NCI-H146 treated with DMSO at 0.1 percent for 48 hours (cell line): ENCODE data around the gene MACIR.

Experiments used
- DNase-seq: peaks from one replicate; lab custom pipeline; 2025; ENCODE audit not compliant: unreplicated experiment; lab: John Stamatoyannopoulos, UW

Gene MACIR

GRCh38 chr5:103290846-103291245, 32.3 kb downstream of the MACIR start:
- no peak for DNase-seq

DNA sequence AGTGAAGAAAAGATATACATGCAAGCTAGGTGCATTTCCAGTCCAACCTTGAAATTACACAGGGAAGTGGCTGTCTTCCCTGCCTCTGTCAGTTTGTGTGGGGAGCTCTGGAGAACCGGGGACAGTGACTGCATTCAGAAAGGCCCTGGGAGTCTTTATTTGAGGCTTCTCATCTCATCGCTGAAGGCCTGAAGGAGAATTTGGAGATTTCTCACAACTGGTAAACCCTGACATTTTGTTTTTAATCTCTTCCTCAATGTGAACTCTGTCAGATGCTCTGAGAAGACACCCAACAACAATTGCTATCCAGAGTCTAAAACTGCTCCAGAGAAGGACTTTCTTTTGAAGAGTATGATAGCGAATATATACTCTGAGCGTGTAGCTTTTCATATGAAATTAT, 33.0 kb downstream of the MACIR start:
- DNase-seq, result no peak

DNA sequence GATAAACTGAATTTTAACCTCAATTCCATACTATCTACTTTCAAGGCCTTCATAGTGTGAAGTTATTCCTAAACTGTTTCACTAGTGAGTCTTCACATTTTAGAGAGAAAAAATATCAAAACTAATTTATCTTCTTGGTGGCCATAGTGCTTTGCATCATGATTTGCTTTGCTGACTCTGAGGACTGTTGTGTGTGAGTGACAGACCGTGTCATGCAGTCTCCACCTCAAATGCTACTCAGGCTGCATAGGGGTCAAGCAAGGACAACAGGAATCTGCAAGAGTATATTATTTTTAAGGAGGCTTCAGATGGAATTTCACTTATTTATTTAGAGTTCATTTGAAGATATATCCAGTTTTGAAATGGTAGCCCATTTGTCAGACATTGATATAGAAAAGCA, 34.5 kb downstream of the MACIR start:
- DNase-seq, result no peak

- DNase-seq, result no peak
Observed at GRCh38 chr5:103293719-103294118, 35.2 kb downstream of the MACIR start.

DNA sequence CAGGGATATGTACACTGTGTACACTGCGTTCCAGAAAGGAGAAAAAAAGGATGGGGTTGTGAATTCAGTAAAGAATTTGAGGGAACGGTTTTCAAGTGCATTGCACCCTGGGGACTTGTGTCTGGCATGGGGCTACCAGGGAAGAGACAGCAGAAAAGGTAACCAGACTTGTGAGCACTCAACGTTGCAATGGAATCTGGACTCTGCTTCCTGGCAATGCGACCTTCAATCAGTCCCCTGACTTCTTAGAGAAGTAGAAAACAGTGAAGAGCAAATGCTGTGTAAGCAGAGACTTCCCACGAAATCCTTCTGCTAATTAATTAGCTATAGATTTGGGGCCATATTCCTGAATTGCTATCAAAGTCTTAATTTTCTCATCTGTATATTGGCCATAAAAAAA, 36.3 kb downstream of the MACIR start:
- no peak for DNase-seq

GRCh38 chr5:103295424-103295823, 36.9 kb downstream of the MACIR start:
- no peak for DNase-seq

GRCh38 chr5:103295871-103296270, 37.3 kb downstream of the MACIR start:
- DNase-seq, result no peak

DNA sequence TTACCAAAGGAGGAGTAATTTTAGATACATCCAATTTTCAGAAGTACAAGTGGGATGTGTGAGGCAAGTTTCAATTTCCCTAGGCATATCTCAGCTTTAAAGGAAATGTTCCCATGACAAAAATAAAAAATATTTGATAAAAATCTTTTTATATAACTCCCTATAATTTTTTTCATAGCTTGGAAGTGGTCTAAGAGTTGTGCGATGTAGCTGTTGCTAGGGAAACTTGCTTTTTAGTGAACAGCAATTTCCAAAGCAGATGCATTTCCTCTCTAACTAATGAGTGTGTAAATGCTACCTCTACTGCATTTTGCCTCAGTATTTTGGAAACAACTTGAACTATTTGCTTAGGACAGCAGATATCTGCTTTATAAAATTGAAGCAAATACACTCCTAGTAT, 39.6 kb downstream of the MACIR start:
- DNase-seq, result no peak

DNA sequence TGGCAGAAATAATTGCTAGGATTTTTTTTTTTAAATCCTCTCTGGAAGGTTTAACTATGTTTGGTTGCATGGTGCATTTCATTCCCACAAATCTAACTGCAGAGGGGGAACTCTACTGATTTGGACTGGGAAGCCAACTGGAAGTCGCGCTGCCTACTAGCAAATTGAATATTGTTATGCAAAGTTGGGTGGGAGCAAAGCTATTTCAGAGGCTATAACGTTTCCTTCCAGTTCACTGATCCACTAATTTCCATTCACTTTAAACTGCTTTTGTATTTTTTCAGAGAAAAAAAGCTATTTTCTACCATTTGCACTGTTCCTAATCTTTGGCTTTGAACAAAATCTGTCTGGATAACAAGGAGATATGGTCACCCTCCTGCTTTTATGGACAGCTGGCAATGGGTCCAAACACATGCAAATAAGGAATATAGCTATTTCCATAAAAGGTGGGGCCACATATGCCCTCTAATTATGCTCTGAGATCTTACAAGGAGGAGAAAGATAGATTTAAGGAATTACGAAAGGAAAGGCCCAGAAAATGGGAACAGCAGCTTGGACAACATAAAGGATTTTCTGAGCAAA, 40.1 kb downstream of the MACIR start:
- DNase-seq, result no peak

DNA sequence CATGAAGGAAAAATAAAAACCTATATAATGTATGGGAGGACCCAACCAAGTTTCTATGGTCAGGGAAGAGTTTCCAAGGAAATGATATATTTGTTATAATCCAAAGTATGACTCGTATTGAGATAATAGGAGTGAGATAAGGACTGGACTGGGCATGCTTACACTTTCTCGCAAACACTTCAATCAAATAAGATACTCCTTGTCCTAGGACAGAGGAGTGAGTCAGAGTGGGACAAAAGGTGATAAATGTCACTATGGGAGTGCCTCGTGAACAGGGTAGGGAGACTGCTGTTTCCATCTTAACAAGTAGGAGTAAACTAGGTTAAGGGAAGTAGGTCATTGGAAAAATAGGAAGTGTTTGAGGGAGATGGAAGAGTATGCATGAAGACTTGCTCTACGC, 47.2 kb downstream of the MACIR start:
- no peak for DNase-seq

- DNase-seq, result no peak
Observed at GRCh38 chr5:103307470-103307869, 48.9 kb downstream of the MACIR start.

DNA sequence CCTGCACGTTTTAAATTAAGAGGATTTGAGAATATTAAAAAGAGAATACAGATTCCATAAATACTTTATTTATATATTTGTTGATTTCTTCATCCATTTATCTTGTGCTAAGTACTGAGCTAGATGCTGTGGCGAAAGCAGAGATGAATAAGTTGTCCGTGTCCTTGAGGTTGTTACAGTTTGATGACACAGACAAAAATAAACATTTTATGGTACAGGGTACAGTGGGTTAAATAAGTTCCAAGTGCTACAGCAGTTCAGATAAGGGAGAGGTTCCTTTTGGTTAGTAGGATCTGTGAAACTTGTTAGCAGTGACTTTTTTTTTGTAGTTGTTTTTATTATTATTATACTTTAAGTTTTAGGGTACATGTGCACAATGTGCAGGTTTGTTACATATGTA, 50.2 kb downstream of the MACIR start:
- no peak for DNase-seq

DNA sequence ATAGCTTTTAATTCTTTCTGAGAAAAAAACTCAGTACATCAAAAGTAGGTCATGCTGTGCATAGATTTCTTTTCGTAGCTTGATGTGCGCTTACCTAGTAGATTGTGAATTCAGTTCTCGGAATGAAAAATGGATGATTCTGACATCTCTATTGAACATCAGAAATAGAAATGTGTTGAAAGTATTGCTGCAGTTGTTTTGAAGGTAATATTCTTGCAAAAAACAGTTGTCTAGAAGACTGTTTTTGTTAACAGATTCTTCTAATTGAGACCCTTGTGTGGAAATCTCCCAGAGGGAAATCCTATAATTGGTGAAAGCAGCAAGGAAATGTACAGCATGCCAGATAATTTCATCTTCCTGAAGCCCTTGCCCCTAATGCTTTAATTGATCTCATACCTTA, 54.5 kb downstream of the MACIR start:
- no peak for DNase-seq

DNA sequence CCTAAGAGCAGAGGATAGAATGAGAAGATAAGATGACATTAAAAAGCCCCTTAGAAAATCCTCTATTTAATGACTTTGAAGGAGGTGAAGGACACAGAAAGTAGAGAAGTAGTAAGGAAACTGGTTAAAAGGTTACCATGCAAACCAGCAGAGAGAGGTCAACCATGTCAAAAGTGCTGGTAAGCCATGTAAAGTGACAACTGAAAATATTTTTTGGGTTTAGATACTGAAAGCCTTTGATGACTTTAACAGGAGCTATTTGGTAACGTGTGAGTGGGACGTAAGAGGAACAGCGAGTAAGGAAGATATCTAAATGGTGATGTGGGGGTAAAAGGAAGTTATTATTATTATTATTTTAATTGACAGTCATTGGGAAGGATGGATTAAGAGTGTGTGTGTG, 56.9 kb downstream of the MACIR start:
- no peak for DNase-seq

- no peak for DNase-seq
Observed at GRCh38 chr5:103327451-103327850, 68.9 kb downstream of the MACIR start.

GRCh38 chr5:103327893-103328292, 69.3 kb downstream of the MACIR start:
- no peak for DNase-seq
